ENCODE measurements around the gene CCDC107.

Gene CCDC107

GRCh38 chr9:35708146-35708545 is 50.1 kb downstream of the CCDC107 start:
- no peak for DNase-seq

DNA sequence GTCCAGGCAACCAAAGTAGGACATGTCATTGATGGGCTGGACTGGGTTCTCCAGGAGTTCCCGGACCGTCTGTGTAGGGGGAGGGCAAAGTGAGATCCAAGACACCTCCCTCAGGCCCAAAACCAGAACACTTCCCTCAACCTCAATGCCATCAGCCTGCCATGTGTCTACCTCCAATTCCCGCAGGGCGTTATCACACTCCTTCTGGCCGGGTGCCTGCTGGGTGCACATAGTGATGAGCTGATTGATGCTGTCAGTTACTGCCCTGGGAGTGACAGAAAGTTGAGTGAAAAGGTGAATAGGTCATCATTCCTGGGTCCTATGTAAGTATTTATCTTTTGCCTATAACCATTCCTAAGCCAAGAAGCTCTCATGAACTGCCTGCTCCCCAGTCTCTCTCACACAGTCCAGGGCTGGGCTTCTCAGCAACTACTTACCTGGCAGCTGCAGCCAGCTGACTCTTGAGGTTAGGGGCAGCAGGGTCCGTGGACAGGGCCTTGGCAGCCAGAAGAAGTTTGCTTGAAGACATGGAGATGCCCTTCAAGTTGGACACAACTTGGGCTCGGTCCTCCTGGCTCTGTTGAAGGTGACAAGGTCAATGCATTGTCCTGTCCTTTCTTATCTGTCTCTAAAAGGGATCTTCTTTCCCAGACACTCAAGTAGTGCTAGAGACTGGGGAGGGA is 52.9 kb downstream of the CCDC107 start:
- DNase-seq: no peak

Measured in NCI-H2171 (cell line).